PFSK-1 (cell line): ENCODE data around the gene RNPS1. TPM values are rescaled to one million over a fixed set of nuclear protein-coding genes. Genes with fewer than 3 reads are reported as not detected.

Experiments used
- FOXP2 ChIP-seq: optimal IDR thresholded peaks from 2 replicates; pipeline ENCODE3; 2011; ENCODE audit warnings: borderline replicate concordance, control low read depth, inconsistent platforms; ENCODE audit not compliant: insufficient read depth; ENCODE audit errors: extremely low read length, extremely low read depth
- POLR2AphosphoS5 ChIP-seq: IDR thresholded peaks from 2 replicates; pipeline ENCODE4 v1.6.1; 2012; ENCODE audit warnings: low read depth, mild to moderate bottlenecking, control low read depth, low read length, moderate library complexity
- REST ChIP-seq, 2 experiments: IDR thresholded peaks; 2 replicates each; pipeline versions ENCODE4 v1.6.1 to v1.8.0; 2011 to 2012; ENCODE audit warnings: low read depth in 2 of 2, low read length in 2 of 2, control low read depth in 1 of 2, inconsistent platforms in 1 of 2, mild to moderate bottlenecking in 1 of 2, moderate library complexity in 1 of 2; ENCODE audit not compliant: insufficient read depth in 1 of 2
- SIN3A ChIP-seq: IDR thresholded peaks from 2 replicates; pipeline ENCODE4 v1.6.1; 2012; ENCODE audit warnings: mild to moderate bottlenecking, low read length, moderate library complexity, borderline replicate concordance; ENCODE audit not compliant: insufficient read depth
- TAF1 ChIP-seq: IDR thresholded peaks from 2 replicates; pipeline ENCODE4 v1.6.1; 2012; ENCODE audit warnings: low read length, control low read depth, borderline replicate concordance; ENCODE audit not compliant: insufficient read depth
- polyA plus RNA-seq: library from polyadenylated mRNA; unstranded; fragments of >200 nt; gene quantifications from one replicate; pipeline ENCODE4 v1.2.1, GENCODE V29; 2012; ENCODE audit warnings: low read depth, missing spikeins; ENCODE audit not compliant: insufficient read length

RNPS1 gene
- polyA plus RNA-seq: 203 TPM

- 0 out of 2 replicates have a peak, but pooled peaks have one; percentile 44 for TF ChIP-seq SIN3A
- TF ChIP-seq FOXP2: peak; percentile 5
- TF ChIP-seq POLR2AphosphoS5: peak; percentile 87
- TF ChIP-seq TAF1: peak; percentile 87; the same call in 1 of the 2 replicates
- no peak for TF ChIP-seq REST (IDR thresholded peaks at IDR 0.05; ENCODE audit: insufficient read depth in 1 of 2, low read depth in 2 of 2, low read length in 2 of 2)
Observed at GRCh38 chr16:2267913-2268666, at the start of gene RNPS1. Gene RNPS1, minus strand, starts transcription at chr16:2268126. Its CDS starts 3,483 bp downstream, at chr16:2264643.

- no peak for TF ChIP-seq REST (IDR thresholded peaks at IDR 0.05; ENCODE audit: insufficient read depth in 1 of 2, low read depth in 2 of 2, low read length in 2 of 2)
- no peak for TF ChIP-seq POLR2AphosphoS5
- TF ChIP-seq SIN3A: no peak
- no peak for TF ChIP-seq TAF1
- no peak for TF ChIP-seq FOXP2
Observed at GRCh38 chr16:2317231-2318020, 49.5 kb upstream of the RNPS1 start.

GRCh38 chr16:2308089-2308962 lies 40.4 kb upstream of the RNPS1 start:
- TF ChIP-seq POLR2AphosphoS5 (no peak), SIN3A (no peak), FOXP2 (no peak), REST (IDR thresholded peaks at IDR 0.05; ENCODE audit: insufficient read depth in 1 of 2, low read depth in 2 of 2, low read length in 2 of 2) (no peak), TAF1 (no peak)

- no peak for TF ChIP-seq SIN3A
- no peak for TF ChIP-seq REST (IDR thresholded peaks at IDR 0.05; ENCODE audit: insufficient read depth in 1 of 2, low read depth in 2 of 2, low read length in 2 of 2)
- no peak for TF ChIP-seq FOXP2
- no peak for TF ChIP-seq TAF1
- TF ChIP-seq POLR2AphosphoS5: no peak
Observed at GRCh38 chr16:2299915-2300192, 31.9 kb upstream of the RNPS1 start.
